Cortex of kidney (tissue), 1 donor: ENCODE results near the gene CD244.
"Not testable (repeated sequence)": the region's sequence is repeated elsewhere in the genome, so short reads cannot be mapped to it uniquely, and the experiment has no call there.

Experiments
- DNase-seq: peaks from one replicate; lab custom pipeline; 2025; lab: John Stamatoyannopoulos, UW

Gene CD244

DNA sequence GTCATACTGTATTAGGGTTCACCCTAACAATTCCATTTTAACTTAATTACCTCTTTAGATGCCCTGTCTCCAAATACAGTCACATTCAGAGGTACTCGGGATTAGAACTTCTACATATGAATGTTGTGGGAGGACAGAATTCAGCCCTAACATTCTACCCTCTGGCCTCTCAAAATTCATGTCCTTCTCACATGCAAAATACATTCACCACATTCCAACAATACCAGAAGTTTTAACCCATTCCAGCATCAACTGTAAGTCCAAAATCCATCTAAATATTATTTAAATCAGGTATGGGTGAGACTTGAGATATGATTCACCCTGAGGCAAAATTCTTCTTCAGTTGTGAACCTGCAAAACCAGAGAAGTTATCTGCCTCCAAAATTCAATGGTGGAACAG, 52.2 kb downstream of the CD244 start:
- DNase-seq, result no peak

DNA sequence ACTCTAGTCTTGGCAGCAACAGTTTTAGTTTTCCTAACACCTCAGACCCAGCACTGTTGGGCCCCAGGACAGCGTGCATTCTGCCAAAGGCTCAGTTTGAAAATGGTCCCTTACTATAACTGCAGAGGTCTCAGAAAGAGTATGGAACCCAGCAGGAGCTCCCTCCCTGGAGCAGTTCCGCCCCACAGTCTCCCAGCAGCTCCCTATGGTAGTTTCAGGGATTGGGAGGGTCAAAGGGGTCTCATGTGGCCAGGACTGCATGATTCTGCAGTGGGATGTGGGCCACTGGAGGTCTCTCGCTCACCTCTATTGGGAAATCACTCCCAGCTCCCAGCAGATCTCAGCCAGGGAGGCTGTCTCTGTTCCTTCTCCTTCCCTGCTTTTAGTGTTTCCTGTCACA, 54.4 kb downstream of the CD244 start:
- DNase-seq, result no peak

DNA sequence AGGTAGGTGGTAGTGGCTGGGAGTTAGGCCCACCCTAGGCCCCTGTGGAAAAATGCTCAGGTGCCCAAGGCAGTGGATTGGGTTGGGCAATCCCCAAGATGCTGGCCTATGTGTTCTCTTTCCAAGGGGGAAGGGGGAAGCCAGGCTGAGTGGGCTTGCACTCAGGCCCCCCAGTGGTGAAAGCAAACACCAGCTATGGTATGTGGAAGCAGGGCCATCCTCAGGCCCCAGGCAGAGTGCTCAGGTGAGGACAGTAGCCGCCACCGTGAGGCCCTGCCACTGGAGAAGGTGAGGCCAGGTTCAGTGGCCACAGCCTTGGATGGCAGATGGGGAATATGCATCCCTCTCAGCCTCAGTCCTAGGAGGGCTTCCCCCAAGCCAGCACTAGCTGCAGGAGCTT, 54.9 kb downstream of the CD244 start:
- DNase-seq, result no peak

DNA sequence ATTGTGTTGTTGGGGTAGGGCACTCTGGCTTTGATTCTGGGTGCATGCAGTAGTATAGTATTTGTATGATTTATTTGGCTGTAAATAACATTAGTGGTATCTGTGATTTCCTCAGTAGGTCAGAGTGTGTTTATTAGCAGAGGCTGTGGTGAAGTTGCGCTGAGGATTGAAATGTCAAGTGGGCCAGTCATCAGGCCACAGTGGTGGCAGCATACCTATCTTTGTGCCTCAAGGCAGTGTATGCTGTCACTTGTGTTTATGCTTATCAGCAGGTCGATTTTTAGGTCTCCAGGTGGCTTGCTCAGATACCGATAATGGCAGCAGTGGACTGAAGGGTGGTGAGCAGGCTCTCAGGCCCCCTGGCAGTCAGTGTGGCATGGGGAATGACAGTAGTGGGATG, 55.4 kb downstream of the CD244 start:
- DNase-seq, result no peak

DNA sequence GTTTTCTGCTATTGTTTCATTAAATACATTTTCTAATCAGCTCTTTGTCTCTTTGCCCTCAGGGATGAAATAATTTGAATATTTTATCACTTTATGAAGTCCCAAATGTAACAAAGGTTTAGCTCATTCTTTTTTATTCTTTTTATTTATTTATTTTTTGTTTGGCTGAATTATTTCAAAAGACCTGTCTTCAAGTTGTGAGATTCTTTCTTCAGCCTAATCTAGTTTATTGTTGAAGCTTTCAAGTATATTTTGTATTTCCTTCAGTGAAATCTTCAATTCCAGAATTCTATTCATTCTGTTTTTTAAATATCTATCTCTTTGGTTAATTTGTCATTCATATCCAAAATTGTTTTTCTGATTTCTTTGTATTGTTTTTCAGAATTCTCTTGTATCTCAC, 55.9 kb downstream of the CD244 start:
- no peak for DNase-seq

DNA sequence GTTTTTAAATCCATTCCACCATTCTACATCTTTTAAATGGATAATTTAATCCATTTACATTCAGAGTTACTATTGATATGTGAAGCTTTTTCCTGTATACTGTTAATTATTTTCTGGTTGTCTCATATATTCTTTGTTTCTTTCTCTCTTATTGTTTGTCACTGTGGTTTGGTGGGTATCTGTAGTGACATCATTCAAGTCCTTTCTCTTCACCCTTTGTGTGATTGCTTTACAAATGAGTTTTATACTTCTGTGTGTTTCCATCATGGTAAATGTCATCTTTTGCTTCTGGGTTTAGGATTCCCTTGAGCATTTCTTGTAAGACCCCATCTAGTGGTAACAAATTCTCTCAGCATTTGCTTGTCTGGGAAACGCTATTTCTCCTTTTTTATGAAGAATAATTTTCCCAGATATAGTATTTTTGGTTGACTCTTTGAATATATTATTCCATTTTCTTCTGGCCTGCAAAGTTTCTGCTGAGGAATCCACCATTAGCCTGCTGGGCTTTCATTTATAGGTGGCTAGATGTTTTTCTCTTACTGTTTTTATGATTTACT, 56.5 kb downstream of the CD244 start:
- no peak for DNase-seq

DNA sequence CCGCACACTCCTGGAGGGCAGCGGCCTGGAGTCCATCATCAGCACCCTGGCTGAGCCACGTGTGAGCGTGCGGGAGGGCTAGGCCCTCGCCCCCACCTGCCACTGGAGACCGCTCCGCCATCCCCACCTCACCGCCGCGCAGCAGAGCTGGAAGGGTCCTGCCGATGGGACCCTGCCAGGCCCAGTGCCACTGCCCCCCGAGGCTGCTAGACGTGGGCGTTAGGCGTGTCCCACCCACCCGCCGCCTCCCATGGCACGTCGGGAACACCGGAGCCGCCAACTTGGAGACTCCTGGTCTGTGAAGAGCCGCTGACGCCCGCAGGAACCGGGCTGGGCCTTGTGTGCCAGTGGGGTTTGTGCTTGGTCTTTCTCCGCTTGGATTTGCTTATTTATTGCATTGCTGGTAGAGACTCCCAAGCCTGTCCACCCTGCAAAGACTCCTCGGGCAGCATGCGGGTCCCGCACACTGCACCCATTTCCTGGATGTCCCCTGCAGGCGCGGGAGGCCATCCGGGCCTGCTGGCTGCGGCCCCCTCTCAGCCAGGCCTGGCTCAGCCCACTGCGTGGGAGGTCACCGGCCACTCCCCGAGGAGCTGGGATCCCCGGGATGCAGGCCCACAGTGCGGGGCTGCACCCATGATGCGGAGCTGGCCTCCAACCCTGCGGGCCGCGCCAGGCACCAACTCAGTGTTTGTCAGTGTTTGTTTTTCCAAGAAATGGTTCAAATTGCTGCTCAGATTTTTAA, 60.7 kb downstream of the CD244 start:
- no peak for DNase-seq

DNA sequence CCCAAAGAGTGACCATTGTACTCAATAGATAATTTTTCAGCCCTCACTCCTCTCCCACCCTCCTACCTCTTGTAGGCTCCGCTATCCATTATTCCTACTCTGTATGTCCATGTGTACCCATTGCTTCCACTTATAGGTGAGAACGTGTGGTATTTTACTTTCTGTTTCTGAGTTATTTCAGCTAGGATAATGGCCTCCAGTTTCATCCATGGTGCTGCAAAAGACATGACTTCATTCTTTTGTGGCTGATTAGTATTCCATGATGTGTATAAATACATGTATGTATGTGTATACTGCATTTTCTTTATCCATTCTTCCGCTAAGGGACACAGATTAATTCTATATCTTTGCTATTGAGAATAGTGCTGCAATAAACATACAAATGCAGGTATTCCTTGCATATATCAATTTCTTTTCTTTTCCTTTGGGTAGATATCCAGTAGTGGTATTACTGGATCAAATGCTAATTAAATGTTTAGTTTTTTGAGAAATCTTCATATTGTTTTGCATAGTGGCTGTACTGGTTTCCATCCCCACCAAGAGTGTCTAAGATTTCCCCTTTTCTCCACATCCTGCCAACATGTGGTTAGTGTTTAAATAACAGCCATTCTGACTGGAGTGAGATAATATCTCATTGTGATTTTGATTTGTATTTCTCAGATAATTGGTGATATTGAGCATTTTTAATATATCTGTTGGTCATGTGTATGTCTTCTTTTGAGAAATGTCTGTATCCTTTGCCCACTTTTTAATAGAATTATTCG, 61.9 kb downstream of the CD244 start:
- DNase-seq, result no peak

DNA sequence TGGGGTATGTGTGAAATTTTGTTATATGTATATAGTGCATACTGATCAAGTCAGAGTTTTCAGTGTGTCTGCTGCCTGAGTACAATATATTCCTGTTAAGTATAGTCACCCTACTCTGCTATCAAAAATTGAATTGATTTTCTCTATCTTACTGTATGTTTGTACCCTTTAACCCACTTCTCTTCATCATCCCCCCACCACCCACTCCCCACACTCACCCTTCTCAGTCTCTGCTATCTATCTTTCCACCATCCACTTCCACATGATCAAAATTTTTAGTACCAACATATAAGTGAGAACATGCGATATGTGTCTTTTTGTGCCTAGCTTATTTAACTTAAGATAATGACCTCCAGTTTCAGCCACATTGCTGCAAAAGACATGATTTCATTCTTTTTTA, 62.5 kb downstream of the CD244 start:
- DNase-seq, result no peak

DNA sequence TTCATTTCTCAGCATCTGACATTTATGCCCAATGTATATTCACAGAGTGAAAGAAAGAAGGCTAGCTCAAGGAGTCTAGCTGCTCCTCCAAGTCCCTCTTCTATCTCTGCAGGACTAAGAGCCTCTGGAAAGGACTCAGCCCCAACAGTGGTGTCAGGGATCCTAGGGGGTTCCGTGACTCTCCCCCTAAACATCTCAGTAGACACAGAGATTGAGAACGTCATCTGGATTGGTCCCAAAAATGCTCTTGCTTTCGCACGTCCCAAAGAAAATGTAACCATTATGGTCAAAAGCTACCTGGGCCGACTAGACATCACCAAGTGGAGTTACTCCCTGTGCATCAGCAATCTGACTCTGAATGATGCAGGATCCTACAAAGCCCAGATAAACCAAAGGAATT, 63.0 kb downstream of the CD244 start:
- no peak for DNase-seq

DNA sequence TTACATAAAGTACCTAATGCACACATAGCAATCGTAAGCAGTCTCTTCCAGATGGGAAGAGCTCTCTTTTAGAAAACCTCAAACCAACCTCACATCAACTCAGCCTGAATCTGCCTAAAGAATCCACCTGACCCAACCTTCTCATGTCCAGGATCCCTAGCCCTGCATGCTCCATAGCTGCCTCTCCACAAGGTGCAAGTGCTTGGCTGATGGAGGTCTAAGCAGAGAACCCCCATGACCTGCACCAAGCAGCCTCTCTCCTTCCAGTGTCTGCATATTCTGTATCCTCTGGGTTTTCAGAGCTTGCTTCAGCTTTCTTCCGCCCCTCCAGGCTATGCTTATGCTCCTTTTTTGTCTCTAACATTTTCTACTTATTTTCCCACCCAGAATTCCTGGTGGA, 64.2 kb downstream of the CD244 start:
- DNase-seq, result no peak

DNA sequence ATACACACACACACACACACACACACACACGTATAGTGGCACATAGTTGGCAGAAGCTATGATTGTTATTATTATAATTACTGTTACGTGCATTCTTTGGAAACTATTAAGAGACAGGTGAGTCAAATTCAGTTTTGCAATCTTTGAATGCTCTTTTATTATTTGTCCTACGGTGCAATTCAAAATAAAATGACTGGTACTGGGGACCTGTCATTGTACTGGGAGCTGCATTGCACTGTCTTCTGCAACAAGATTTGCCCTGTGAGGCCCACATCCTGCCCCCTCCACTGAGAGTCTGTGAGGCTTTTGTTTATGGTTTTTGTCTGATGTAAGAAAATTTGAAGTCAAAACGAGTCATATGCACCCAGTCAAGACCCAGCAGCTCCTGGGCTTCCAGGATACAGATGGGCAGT, 64.8 kb downstream of the CD244 start:
- no peak for DNase-seq

DNA sequence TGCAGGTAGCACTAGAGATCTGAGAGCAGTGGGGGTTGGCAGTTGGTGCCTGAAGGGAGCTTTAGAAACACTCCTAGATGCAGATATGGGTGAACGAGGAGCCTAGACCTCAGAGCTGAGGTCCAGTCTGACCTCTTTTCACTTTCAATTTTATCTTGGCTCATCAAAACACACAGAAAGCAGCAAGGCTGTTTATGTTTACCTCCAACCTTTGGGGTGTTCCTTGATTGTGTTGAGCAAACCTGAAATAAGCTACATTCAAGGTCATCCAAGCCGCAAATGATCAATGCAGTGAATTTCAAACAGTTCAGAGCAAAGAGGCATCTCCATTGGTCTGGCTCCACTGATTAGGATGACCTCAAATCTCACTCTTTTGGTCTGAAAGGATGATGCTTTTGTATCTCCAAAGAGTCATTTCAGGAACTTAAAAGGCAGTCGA, 65.4 kb downstream of the CD244 start:
- DNase-seq, result no peak

DNA sequence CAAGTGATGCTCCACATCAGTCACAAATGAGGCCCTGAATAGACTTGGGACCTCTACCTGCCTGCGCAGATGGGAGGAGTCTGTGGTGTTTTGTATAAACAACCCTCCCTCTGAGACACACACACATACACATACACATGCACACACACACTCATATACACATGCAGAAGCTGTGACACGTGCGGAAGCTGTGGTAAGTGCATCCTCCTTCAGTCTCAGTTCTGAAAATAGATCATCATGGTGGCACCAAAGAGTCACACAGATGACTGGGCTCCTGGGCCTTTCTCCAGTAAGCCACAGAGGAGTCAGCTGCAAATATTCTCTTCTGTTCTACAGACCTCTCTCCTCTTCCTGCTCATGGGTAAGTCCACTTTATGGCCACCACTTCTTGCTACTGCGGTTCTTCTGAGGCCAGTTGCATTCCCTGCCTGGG, 66.7 kb downstream of the CD244 start, which contains the start of gene LY9:
Gene LY9 (plus strand): TSS at position 224 of the 433 bp plus-strand sequence. CDS start 14 bp downstream, at position 238.
- no peak for DNase-seq

DNA sequence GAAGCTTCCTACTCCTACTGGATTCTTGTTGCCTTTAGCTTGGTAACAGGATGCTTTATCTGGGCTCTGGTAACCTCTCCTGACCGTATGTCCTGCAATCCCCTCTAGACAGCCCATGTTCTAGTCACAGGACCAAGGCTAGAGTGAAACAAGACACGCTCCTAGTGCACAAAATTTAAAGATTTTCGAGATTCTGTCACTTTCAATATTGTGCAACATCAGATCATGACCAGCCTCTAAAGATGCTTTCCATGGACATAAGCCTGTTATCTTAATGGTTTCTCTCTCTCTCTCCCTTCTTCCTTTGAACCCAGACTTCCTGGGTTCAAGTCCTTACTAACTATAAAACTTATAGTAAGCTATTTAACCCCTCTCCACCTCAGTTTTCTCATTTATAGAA, 68.3 kb downstream of the CD244 start:
- DNase-seq, result no peak

DNA sequence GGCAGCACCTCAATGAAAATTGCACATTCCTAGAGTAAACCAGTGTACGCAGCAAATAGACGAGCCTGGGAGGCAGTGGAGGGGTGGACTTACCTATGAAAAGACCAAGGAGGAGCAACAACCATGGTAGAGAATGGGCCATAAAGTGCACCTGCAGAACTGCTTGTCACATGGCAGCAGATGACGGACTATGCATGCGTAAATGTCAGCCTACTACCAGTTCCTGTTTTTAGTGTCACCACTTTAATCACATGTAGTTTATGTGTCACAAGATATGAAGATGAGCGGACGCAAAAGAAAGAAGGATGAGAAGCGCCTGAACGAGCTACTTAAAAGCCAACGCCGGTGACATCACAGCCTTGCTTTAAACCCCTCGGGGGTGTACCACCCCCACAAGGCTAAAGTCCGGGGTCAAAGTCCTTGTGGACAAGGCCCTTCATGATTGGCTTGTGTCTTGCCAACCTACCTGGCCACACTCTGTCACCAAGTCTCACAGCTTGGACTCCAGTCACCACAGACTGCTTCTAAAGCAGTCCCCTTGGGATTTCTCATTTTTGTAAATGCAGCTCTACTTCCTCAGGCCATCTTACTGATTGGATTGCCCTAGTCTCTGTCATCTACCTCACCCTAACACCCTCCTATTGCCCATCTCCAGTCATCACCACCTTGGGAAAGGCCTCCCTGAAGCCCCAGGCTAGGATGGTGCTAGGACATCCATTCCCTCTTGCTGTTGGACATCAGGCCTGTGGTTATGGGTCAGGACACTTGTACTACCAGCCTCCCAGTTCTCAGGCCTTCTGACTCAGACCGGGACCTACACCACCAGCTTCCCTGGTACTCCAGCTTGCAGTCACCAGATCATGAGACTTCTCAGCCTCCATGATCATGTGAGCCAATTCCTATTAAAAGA, 72.7 kb downstream of the CD244 start:
- DNase-seq, result no peak

DNA sequence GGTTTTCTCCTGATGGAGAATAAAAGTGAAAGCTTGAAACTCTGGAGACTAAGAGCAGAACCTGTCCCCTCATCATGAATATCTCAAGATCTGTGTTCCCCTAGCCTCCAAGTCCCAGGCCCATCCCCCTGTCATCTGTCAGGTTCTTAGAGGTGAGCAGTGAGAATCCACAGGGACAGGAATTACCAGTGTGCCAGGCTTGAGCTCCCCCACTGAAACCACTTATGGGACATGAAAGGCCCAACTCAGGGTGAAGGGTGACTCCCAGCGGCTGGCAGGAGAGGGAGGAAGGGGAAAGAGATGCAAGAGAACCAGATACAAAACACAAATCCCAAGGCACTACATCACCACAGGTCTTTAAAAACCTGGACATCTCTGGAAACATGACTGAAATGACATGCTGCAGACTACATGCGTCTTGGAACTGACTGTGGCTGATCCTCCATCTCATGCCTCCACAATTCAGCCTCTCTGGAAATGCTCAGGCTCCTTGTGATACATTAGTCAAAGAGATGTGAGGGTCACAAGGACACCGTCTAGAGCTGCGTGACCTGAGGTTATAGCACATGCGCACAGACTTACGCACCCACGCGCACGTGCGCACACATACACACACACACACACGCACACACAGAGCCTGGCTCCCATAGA, 73.5 kb downstream of the CD244 start:
- DNase-seq, result no peak

DNA sequence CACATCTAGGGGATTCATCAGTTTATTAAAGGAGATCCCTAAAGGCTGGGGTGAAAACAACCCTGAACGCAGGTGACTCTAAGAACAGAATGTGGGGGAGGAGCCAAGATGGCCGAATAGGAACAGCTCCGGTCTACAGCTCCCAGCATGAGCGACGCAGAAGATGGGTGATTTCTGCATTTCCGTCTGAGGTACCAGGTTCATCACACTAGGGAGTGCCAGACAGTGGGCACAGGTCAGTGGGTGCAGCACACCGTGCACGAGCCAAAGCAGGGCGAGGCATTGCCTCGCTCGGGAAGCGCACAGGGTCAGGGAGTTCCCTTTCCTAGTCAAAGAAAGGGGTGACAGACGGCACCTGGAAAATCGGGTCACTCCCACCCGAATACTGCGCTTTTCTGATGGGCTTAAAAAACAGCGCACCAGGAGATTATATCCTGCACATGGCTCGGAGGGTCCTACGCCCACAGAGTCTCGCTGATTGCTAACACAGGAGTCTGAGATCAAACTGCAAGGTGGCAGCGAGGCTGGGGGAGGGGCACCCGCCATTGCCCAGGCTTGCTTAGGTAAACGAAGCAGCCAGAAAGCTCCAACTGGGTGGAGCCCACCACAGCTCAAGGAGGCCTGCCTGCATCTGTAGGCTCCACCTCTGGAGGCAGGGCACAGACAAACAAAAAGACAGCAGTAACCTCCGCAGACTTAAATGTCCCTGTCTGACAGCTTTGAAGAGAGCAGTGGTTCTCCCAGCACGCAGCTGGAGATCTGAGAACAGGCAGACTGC, 79.5 kb downstream of the CD244 start:
- not testable (repeated sequence) for DNase-seq

DNA sequence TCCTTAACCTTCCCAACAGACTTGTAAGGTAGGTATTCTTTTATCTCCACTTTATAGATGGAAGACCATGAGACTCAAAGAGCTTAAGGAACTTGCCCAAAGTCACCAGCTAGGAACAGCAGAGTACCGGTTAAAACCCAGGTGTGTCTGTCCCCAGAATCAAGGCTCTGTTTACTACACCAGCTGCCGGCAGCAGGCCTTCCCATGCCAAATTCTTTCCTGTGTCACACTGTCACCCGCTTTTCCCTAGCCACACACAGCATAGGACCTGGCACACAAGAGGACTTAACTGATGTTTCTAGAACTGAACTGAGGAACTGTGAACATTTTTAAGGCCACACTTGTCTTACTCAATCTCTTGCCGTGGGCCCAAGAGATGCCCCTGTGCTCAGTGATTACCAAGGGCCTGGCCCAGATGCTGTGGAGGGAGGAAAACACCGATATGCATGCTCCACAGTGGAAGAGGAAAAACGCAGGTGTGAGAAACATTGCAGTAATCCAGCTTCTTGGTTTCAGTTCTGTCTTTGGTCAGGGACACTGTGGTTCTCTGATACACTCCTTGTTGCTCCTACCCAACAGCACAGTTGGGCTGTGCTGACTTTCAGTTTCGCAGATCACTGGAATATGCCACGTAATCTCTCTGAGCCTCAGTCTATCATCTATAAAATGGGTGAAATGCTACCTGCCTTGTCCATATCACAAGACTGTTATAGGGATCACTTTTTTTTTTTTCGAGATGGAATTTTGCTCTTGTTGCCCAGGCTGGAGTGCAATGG, 80.6 kb downstream of the CD244 start:
- no peak for DNase-seq
